ENCODE measurements around the gene RFX4. TPM values are rescaled to one million over a fixed set of nuclear protein-coding genes. Genes with fewer than 3 reads are reported as not detected.

RFX4 gene
- total RNA-seq, 2 experiments from 2014 or later: not detected

GRCh38 chr12:106581543-106582248 lies 1.1 kb upstream of the RFX4 start:
- no peaks in the 10 kb centered on the region for H3K9me2 ChIP-seq (ENCODE audit: insufficient read depth, low read length)
- no peak overlapping the region for H3K4me3 ChIP-seq (ENCODE audit: low read depth, low read length, poor library complexity, severe bottlenecking)
- TF ChIP-seq CTCF (conservative IDR thresholded peaks at IDR 0.05; ENCODE audit: low read length) (no peak), EZH2phosphoT487 (IDR thresholded peaks at IDR 0.05; ENCODE audit: borderline replicate concordance, low read depth, low read length) (no peak)
- H3K79me2 ChIP-seq (ENCODE audit: insufficient read depth, low read depth, low read length): no peaks in the 10 kb centered on the region
- H3K36me3 ChIP-seq (ENCODE audit: insufficient read depth, low read length): no peaks in the 10 kb centered on the region
- POLR2A ChIA-PET: no interaction called here
- no peaks in the 10 kb centered on the region for H3K4me1 ChIP-seq (ENCODE audit: insufficient read depth, low read length, poor library complexity, severe bottlenecking)
- DNase-seq (ENCODE audit: low spot score): no peak
- no peaks in the 10 kb centered on the region; the same call in 1 of the 2 replicates for H4K20me1 ChIP-seq (ENCODE audit: insufficient read depth, low read length)
- intact Hi-C loops (cut with micrococcal nuclease; ENCODE audit: unreplicated experiment): no loop called here
- no peak overlapping the region for H3K4me2 ChIP-seq (ENCODE audit: low read length)
- H2AFZ ChIP-seq (ENCODE audit: low read length): no peak overlapping the region
- CTCF ChIA-PET (ENCODE audit: unreplicated experiment): no interaction called here
- BruUV-seq (replicated peaks): no TSS peak
- H3K27ac ChIP-seq (ENCODE audit: low read depth, low read length, poor library complexity, severe bottlenecking): no peak overlapping the region
- H3K9me3 ChIP-seq (ENCODE audit: low read length): no peaks in the 10 kb centered on the region

- ChIA-PET CTCF (ENCODE audit: unreplicated experiment) (no interaction called here), POLR2A (no interaction called here)
- intact Hi-C loops (cut with micrococcal nuclease; ENCODE audit: unreplicated experiment): no loop called here
- Histone ChIP-seq H3K9me3 (ENCODE audit: low read length) (no peaks in the 10 kb centered on the region), H2AFZ (ENCODE audit: low read length) (no peak overlapping the region), H3K79me2 (ENCODE audit: insufficient read depth, low read depth, low read length) (no peaks in the 10 kb centered on the region), H3K36me3 (ENCODE audit: insufficient read depth, low read length) (no peaks in the 10 kb centered on the region), H3K4me3 (ENCODE audit: low read depth, low read length, poor library complexity, severe bottlenecking) (no peak overlapping the region), H3K4me2 (ENCODE audit: low read length) (no peak overlapping the region), H4K20me1 (ENCODE audit: insufficient read depth, low read length) (no peaks in the 10 kb centered on the region; the same call in 1 of the 2 replicates), H3K4me1 (ENCODE audit: insufficient read depth, low read length, poor library complexity, severe bottlenecking) (no peaks in the 10 kb centered on the region), H3K9me2 (ENCODE audit: insufficient read depth, low read length) (no peaks in the 10 kb centered on the region), H3K27ac (ENCODE audit: low read depth, low read length, poor library complexity, severe bottlenecking) (no peak overlapping the region)
- TF ChIP-seq EZH2phosphoT487 (IDR thresholded peaks at IDR 0.05; ENCODE audit: borderline replicate concordance, low read depth, low read length): no peak
- TF ChIP-seq CTCF (conservative IDR thresholded peaks at IDR 0.05; ENCODE audit: low read length): no peak
- no peak for DNase-seq (ENCODE audit: low spot score)
- BruUV-seq (replicated peaks): no TSS peak
These were observed 584 bp upstream of the RFX4 start for GRCh38 chr12:106582249-106582591.

GRCh38 chr12:106583242-106584103 lies 669 bp downstream of the RFX4 start:
- DNase-seq (ENCODE audit: low spot score): no peak
- CTCF ChIA-PET (ENCODE audit: unreplicated experiment): no interaction called here
- intact Hi-C loops (cut with micrococcal nuclease; ENCODE audit: unreplicated experiment): no loop called here
- Histone ChIP-seq H2AFZ (ENCODE audit: low read length) (no peak overlapping the region), H3K4me3 (ENCODE audit: low read depth, low read length, poor library complexity, severe bottlenecking) (no peak overlapping the region), H3K79me2 (ENCODE audit: insufficient read depth, low read depth, low read length) (no peaks in the 10 kb centered on the region), H4K20me1 (ENCODE audit: insufficient read depth, low read length) (no peaks in the 10 kb centered on the region), H3K27ac (ENCODE audit: low read depth, low read length, poor library complexity, severe bottlenecking) (no peak overlapping the region), H3K4me1 (ENCODE audit: insufficient read depth, low read length, poor library complexity, severe bottlenecking) (no peaks in the 10 kb centered on the region), H3K4me2 (ENCODE audit: low read length) (no peak overlapping the region), H3K9me2 (ENCODE audit: insufficient read depth, low read length) (no peaks in the 10 kb centered on the region), H3K9me3 (ENCODE audit: low read length) (no peaks in the 10 kb centered on the region), H3K36me3 (ENCODE audit: insufficient read depth, low read length) (no peaks in the 10 kb centered on the region)
- POLR2A ChIA-PET: interaction anchor here (0.6 kb wide), 1 partner anchor 120 kb away, joined by 3 read pairs; no protein-coding TSS in a partner anchor
- no TSS peak for BruUV-seq (replicated peaks)
- TF ChIP-seq EZH2phosphoT487 (IDR thresholded peaks at IDR 0.05; ENCODE audit: borderline replicate concordance, low read depth, low read length): no peak
- no peak for TF ChIP-seq CTCF (conservative IDR thresholded peaks at IDR 0.05; ENCODE audit: low read length)
